Smooth muscle cell (in vitro differentiated cells): Measurements from ENCODE around the gene S100A3. TPM values are rescaled to one million over a fixed set of nuclear protein-coding genes. Genes with fewer than 3 reads are reported as not detected.

Source experiments
- DNase-seq: peaks from one replicate; lab custom pipeline; 2025; ENCODE audit not compliant: unreplicated experiment; lab: John Stamatoyannopoulos, UW
- H2AFZ ChIP-seq: fragments of 200-600 bp; sonication (generic); 2 replicates; pipeline ENCODE4 v1.6.0; 2016; ENCODE audit warnings: antibody characterized with exemption, low read depth, mild to moderate bottlenecking
- H3F3A ChIP-seq: fragments of 200-600 bp; sonication (generic); 2 replicates; pipeline ENCODE4 v1.6.0; 2017; ENCODE audit warnings: antibody characterized with exemption, low read depth
- H3K27ac ChIP-seq: fragments of 200-600 bp; sonication (generic); 2 replicates; pipeline ENCODE4 v1.5.1; 2016; ENCODE audit warnings: low read depth, mild to moderate bottlenecking
- H3K27me3 ChIP-seq: fragments of 200-600 bp; sonication (generic); 2 replicates; pipeline ENCODE4 v1.6.1; 2016; ENCODE audit warnings: low read depth, mild to moderate bottlenecking
- H3K36me3 ChIP-seq: fragments of 200-600 bp; sonication (generic); 2 replicates; pipeline ENCODE4 v1.5.1; 2016; ENCODE audit warnings: low read depth
- H3K4me1 ChIP-seq: fragments of 200-600 bp; sonication (generic); 2 replicates; pipeline ENCODE4 v1.5.1; 2016; ENCODE audit warnings: low read depth
- H3K4me2 ChIP-seq: fragments of 200-600 bp; sonication (generic); 2 replicates; pipeline ENCODE4 v1.6.0; 2016; ENCODE audit warnings: mild to moderate bottlenecking
- H3K4me3 ChIP-seq: fragments of 200-600 bp; sonication (generic); 2 replicates; pipeline ENCODE4 v1.5.1; 2016; ENCODE audit warnings: mild to moderate bottlenecking
- H3K79me2 ChIP-seq: fragments of 200-600 bp; sonication (generic); 2 replicates; pipeline ENCODE4 v1.6.0; 2016; ENCODE audit warnings: low read depth, mild to moderate bottlenecking
- H3K9ac ChIP-seq: fragments of 200-600 bp; sonication (generic); 2 replicates; pipeline ENCODE4 v1.6.0; 2016; ENCODE audit warnings: low read depth
- H3K9me3 ChIP-seq: fragments of 200-600 bp; sonication (generic); replicated peaks from 2 replicates; pipeline ENCODE4 v1.5.1; 2016; ENCODE audit warnings: low read depth
- H4K20me1 ChIP-seq: fragments of 200-600 bp; sonication (generic); 2 replicates; pipeline ENCODE4 v1.6.0; 2016; ENCODE audit warnings: low read depth
- WGBS: methylation state at CpG from one replicate; pipeline ENCODE4 v1.1.7; 2016; ENCODE audit warnings: low lambda C conversion rate; 5-methylcytosine and 5-hydroxymethylcytosine counted together
- polyA plus RNA-seq: library from polyadenylated mRNA; unstranded; fragments of >200 nt; fragmentation: Nextera tagmentation; extraction: Ambion mirVana; gene quantifications from 2 replicates; pipeline ENCODE4 v1.2.1, GENCODE V29; 2016
- total RNA-seq: library from RNA; depleted of rRNA; stranded (reverse); fragments of >200 nt; gene quantifications from 2 replicates; pipeline ENCODE4 v1.2.3, GENCODE V29; 2014
- TF ChIP-seq, protein P1 (sequence below): fragments of 200-600 bp; sonication (generic); IDR thresholded peaks from 2 replicates; pipeline ENCODE4 v1.5.1; 2017; ENCODE audit warnings: borderline replicate concordance, mild to moderate bottlenecking, antibody characterized with exemption; ENCODE audit not compliant: insufficient read depth, poor library complexity, severe bottlenecking

S100A3 gene
- total and polyA plus RNA-seq, 2 experiments from 2014 or later, result 13.9 to 19.8 TPM

DNA sequence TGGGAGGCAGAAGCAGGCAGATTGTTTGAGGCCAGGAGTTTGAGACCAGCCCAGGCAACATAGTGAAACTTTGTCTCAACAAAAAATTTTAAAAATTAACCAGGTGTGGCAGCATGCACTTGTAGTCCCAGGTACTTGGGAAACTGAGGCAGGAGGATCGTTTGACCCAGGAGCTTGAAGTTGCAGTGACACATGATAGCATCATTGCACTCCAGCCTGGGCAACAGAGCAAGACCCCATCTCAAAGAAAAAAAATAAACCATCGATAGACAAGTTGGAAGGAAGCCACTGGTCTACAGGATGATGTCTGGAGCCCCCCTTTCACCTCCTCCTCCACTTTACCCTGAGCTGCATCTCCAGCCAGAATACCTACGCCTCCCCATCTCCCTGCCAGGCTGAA is 29.8 kb downstream of the S100A3 start:
- H2AFZ ChIP-seq, result no peak overlapping the region
- no peaks in the 10 kb centered on the region for H3K36me3 ChIP-seq
- no peak overlapping the region for H3K9ac ChIP-seq
- no peaks in the 10 kb centered on the region for H3K79me2 ChIP-seq
- TF ChIP-seq, protein P1, sequence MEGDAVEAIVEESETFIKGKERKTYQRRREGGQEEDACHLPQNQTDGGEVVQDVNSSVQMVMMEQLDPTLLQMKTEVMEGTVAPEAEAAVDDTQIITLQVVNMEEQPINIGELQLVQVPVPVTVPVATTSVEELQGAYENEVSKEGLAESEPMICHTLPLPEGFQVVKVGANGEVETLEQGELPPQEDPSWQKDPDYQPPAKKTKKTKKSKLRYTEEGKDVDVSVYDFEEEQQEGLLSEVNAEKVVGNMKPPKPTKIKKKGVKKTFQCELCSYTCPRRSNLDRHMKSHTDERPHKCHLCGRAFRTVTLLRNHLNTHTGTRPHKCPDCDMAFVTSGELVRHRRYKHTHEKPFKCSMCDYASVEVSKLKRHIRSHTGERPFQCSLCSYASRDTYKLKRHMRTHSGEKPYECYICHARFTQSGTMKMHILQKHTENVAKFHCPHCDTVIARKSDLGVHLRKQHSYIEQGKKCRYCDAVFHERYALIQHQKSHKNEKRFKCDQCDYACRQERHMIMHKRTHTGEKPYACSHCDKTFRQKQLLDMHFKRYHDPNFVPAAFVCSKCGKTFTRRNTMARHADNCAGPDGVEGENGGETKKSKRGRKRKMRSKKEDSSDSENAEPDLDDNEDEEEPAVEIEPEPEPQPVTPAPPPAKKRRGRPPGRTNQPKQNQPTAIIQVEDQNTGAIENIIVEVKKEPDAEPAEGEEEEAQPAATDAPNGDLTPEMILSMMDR, result no peak
- H3K27ac ChIP-seq, result no peak overlapping the region
- WGBS, result 85% methylated on average over 3 of the region's 3 CpGs
- H4K20me1 ChIP-seq, result no peaks in the 10 kb centered on the region
- H3K4me1 ChIP-seq, result no peaks in the 10 kb centered on the region
- H3K4me3 ChIP-seq, result no peak overlapping the region
- no peak for DNase-seq
- no peaks in the 10 kb centered on the region for H3K27me3 ChIP-seq
- H3F3A ChIP-seq, result no peaks in the 10 kb centered on the region
- no peak overlapping the region for H3K4me2 ChIP-seq
- H3K9me3 ChIP-seq, result no peaks in the 10 kb centered on the region

DNA sequence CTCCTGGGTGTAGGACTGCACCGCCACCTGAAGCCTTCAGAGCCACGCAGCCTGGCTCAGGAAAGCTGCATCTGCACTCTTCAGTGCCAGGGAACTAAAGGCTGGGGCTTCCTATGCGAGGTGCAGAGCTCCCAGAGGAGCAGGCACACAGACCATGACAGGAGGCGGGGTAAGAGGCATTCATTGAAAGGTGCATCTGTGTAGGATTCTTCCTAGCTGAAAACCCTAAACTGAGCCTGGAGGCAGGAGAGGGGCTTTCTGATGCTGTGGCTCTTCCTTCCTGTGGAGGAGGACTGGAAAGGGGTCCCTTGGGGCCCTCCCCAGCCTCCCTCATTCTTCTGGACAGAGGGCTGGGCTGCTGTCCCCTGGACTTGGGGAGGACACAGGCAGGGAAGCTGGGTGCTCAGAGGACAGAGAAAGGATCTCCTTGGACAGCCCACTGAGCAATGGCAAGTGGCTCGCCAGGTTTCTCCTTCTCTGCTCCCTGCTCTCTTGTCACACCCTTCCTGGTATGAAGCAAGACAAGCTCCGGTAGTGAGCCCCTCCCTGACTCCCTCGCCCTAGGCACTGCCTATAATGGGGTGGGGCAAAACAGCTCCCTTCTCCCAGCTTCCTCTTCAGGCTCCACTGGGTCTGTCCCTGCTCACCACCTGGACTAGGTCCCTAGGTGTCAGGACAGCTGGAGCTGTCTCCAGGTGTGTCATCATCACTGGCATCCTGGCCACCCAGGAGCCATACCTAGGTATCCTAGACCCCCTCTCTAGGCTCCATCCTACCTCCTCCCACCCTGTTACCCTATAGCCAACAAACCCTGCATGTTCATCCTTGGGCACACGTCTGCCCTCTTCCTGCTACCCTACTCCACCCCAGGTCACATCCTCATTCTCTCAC is 33.3 kb downstream of the S100A3 start:
- Histone ChIP-seq H3K79me2 (no peaks in the 10 kb centered on the region), H3K9me3 (no peaks in the 10 kb centered on the region), H3K27me3 (no peaks in the 10 kb centered on the region), H2AFZ (no peak overlapping the region), H3K27ac (no peak overlapping the region), H3K4me2 (no peak overlapping the region), H4K20me1 (no peaks in the 10 kb centered on the region), H3K4me3 (no peak overlapping the region), H3K36me3 (no peaks in the 10 kb centered on the region), H3K9ac (no peak overlapping the region), H3K4me1 (no peaks in the 10 kb centered on the region), H3F3A (no peaks in the 10 kb centered on the region)
- TF ChIP-seq, protein P1, result no peak
- no peak for DNase-seq
- 55% methylated on average over 8 of the region's 8 CpGs for WGBS

DNA sequence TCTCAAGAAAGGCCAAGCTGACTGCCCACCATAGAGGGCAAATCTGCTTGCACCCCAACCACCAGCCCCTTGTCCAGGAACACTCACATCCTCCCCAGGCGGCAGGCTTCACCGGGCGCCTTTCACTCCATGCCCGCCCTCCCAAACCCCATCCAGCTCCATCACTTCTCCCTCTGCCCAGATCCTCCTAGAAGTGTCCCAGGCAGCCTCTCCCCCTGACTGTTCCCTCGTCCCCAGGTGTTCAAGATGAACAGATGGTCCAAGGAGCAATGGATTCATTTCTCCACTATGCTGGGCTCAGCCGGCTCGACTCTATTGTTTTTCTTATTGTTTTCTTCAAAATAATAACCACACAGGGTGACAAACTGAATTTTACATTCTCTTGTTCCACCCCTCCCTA is 35.4 kb downstream of the S100A3 start:
- no peak overlapping the region for H3K27ac ChIP-seq
- TF ChIP-seq, protein P1, result no peak
- H3K27me3 ChIP-seq, result no peaks in the 10 kb centered on the region
- no peaks in the 10 kb centered on the region for H3K4me1 ChIP-seq
- no peaks in the 10 kb centered on the region for H4K20me1 ChIP-seq
- H3K4me2 ChIP-seq, result no peak overlapping the region
- no peak overlapping the region for H3K9ac ChIP-seq
- no peak for DNase-seq
- no peaks in the 10 kb centered on the region for H3K9me3 ChIP-seq
- H3F3A ChIP-seq, result no peaks in the 10 kb centered on the region
- 99% methylated on average over 7 of the region's 7 CpGs for WGBS
- no peak overlapping the region for H2AFZ ChIP-seq
- H3K4me3 ChIP-seq, result no peak overlapping the region
- no peaks in the 10 kb centered on the region for H3K36me3 ChIP-seq
- H3K79me2 ChIP-seq, result no peaks in the 10 kb centered on the region

DNA sequence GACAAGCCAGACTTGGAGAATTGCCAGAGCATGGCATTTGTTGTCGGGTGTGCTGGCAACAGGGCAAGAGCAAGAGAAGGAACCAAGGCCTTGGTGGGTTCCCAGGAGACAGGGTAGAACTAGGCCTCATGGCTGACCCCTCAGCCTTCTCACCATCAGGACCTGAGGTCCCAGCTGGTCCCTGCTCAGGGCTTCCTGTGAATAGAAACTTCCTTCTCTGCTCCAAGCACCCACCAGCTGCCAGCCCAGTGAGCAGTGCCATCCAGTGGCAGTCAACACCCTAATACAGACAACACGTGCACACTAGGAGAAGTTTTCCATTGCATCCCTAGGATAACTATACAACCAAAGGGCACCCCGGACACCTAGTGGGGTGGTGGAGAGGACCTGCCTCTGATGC is 36.0 kb downstream of the S100A3 start:
- no peaks in the 10 kb centered on the region for H4K20me1 ChIP-seq
- H3K9me3 ChIP-seq, result no peaks in the 10 kb centered on the region
- no peak overlapping the region for H3K27ac ChIP-seq
- DNase-seq, result no peak
- H3K36me3 ChIP-seq, result no peaks in the 10 kb centered on the region
- TF ChIP-seq, protein P1, result no peak
- H3K4me2 ChIP-seq, result no peak overlapping the region
- no peak overlapping the region for H3K9ac ChIP-seq
- H3K4me1 ChIP-seq, result no peaks in the 10 kb centered on the region
- no peaks in the 10 kb centered on the region for H3K79me2 ChIP-seq
- no peak overlapping the region for H3K4me3 ChIP-seq
- 86% methylated on average over 3 of the region's 3 CpGs for WGBS
- H3K27me3 ChIP-seq, result no peaks in the 10 kb centered on the region
- H2AFZ ChIP-seq, result no peak overlapping the region
- no peaks in the 10 kb centered on the region for H3F3A ChIP-seq
